LNCAP (cell line): ENCODE measurements around the gene CCDC9.

Experiments
- TF ChIP-seq, protein P1 (sequence below): fragments of 450-650 bp; IDR thresholded peaks from 2 replicates; pipeline ENCODE4 v1.5.1; 2017; ENCODE audit warnings: mild to moderate bottlenecking

Gene CCDC9

DNA sequence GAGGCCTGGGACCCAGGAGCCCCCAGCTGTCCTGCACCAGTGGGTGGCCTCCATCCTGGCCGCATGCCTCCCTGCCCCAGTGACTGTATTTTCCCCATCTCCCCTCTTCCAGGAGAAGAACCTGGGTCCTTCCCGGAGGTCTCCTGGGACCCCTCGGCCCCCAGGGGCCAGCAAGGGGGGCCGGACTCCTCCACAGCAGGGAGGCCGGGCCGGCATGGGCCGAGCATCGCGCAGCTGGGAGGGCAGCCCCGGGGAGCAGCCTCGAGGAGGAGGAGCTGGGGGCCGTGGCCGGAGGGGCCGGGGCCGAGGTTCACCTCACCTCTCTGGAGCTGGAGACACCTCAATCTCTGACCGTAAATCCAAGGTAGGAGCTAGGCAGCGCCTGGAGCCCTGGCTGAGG is 4.2 kb downstream of the CCDC9 start:
- TF ChIP-seq, protein P1, sequence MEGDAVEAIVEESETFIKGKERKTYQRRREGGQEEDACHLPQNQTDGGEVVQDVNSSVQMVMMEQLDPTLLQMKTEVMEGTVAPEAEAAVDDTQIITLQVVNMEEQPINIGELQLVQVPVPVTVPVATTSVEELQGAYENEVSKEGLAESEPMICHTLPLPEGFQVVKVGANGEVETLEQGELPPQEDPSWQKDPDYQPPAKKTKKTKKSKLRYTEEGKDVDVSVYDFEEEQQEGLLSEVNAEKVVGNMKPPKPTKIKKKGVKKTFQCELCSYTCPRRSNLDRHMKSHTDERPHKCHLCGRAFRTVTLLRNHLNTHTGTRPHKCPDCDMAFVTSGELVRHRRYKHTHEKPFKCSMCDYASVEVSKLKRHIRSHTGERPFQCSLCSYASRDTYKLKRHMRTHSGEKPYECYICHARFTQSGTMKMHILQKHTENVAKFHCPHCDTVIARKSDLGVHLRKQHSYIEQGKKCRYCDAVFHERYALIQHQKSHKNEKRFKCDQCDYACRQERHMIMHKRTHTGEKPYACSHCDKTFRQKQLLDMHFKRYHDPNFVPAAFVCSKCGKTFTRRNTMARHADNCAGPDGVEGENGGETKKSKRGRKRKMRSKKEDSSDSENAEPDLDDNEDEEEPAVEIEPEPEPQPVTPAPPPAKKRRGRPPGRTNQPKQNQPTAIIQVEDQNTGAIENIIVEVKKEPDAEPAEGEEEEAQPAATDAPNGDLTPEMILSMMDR = no peak

DNA sequence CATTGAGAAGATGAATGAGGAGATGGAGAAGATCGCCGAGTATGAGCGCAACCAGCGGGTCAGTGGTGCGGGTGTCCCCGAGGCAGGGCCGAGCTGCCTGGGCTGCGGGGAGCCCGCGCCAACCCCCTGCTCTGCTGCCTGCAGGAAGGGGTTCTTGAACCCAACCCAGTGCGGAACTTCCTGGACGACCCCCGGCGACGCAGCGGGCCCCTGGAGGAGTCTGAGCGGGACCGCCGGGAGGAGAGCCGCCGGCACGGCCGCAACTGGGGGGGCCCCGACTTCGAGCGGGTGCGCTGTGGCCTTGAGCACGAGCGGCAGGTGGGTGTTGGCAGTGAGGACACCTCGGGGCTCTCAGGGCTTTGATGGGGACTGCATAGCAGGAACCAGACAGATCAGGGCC is 8.3 kb downstream of the CCDC9 start:
- TF ChIP-seq, protein P1 = no peak

DNA sequence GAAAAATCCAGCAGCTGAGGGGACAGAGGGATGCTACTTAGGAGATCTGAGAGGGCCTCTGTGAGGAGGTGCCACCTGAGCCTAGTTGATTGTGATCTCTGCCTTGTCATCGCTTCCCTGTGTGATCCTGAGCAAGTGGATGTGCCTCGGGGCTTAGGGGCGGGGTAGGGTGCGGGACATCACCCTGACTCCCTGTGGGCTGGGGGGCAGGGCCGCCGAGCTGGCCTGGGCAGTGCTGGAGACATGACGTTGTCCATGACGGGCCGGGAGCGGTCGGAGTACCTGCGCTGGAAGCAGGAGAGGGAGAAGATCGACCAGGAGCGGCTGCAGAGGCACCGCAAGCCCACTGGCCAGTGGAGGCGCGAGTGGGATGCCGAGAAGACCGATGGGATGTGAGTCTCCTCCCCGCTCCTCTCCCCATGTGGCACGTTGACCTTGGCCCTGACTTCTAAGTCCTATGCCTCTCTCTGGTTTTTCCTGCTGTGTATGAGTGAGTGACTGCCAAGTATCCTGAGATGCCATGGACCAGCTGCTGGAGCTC is 10.1 kb downstream of the CCDC9 start:
- TF ChIP-seq, protein P1 = no peak

DNA sequence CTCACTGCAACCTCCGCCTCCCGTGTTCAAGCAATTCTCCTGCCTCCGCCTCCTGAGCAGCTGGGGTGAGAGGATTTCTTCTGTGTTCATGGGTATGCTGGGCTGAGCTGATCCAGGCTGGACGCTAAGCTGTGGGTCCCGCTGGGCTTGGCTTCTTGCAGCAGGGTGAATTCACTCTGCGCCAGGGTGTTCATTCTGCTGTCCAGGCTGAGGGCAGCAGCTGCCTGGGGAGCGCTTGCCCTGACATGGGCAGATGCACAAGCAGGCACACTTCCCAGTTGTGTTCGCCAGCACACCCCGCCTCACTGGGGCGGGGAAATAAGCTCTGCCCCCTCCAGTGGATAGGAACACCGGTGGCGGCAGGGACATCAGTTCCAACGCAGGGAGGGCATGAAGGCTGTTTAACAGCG is 11.0 kb downstream of the CCDC9 start:
- TF ChIP-seq, protein P1 = no peak

DNA sequence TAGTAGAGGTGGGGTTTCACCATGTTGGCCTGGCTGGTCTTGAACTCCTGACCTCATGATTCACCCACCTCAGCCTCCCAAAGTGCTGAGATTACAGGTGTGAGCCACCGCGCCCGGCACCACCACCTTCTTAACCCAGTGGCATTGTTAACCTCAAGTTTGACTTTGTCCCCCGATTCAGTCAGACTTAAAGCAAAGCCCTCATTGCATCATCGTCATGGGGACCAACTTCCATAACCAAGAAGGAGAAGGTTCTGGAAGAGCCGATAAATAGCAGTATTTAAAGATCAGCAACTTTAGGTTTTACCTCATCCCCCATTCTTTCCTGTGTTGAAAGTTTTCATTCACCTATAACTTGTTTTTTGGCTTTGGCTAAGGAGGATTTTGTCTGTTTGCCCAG is 11.7 kb downstream of the CCDC9 start:
- TF ChIP-seq, protein P1 = no peak

DNA sequence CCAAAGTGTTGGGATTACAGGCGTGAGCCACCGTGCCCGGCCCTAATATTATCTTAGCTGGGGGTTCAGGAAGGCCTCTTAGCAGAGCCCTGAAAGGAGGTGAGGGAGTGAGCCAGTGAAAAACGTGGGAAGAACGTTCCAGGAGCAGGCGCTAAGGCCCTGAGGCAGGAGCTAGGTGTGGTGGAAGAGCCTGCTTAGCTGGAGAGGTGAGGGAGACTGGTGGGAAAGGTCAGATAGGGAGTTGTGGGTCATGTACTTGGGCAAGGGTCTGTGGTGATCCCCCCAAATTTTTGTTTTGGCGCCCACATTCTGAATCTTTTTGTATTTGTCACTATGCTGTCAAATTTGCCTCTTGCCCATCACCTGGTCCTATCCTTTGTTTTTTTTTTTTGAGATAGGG is 13.3 kb downstream of the CCDC9 start:
- TF ChIP-seq, protein P1 = no peak

DNA sequence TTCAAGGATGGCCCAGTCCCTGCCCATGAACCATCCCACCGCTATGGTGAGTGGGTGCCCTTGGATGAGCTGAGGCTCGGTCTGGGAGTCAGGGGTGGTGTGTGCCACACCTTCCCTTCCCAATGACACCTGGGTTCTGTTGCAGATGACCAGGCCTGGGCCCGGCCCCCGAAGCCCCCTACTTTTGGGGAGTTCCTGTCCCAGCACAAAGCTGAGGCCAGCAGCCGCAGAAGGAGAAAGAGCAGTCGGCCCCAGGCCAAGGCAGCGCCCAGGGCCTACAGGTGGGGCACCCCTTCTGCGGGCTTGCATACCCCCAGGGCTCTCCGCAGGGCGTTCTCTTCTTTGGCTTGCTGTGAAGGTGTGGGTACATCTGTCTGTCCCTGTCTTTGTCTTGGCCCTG is 14.1 kb downstream of the CCDC9 start:
- TF ChIP-seq, protein P1 = no peak

DNA sequence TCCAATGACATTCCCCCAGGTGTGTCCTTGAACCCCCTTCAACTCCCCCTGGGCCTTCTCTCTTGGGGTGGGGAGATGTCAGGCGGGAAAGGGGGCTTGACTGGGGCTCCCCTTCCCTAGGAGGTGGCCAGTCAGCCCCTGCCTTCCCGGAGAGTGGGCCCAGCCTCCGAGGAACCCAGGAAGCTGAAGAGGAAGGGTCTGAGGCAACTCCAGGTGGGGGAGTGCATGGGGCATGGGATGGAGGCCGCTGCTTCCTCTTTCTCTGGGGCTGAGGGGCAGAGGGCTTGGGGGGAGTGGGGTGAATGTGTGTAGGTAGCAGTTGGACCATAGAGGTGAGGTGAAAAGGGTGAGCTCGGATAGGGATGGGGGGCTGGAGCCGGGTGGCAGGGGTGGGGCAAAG is 15.6 kb downstream of the CCDC9 start:
- TF ChIP-seq, protein P1 = no peak
